DOHH2 (cell line): ENCODE measurements around the gene PTPRN2.

ENCODE experiments used
- EZH2phosphoT487 ChIP-seq: fragments of 200-600 bp; sonication (generic); IDR thresholded peaks from 2 replicates; pipeline ENCODE4 v1.6.1; 2017; ENCODE audit warnings: borderline replicate concordance, mild to moderate bottlenecking, antibody characterized with exemption, low read length, moderate library complexity, mixed read lengths
- TF ChIP-seq, protein P1 (sequence below): fragments of 200-600 bp; sonication (generic); IDR thresholded peaks from one replicate; pipeline ENCODE4 v1.5.1; 2014; ENCODE audit warnings: antibody characterized with exemption, mild to moderate bottlenecking, low read depth, low read length; ENCODE audit not compliant: poor library complexity, severe bottlenecking

DNA sequence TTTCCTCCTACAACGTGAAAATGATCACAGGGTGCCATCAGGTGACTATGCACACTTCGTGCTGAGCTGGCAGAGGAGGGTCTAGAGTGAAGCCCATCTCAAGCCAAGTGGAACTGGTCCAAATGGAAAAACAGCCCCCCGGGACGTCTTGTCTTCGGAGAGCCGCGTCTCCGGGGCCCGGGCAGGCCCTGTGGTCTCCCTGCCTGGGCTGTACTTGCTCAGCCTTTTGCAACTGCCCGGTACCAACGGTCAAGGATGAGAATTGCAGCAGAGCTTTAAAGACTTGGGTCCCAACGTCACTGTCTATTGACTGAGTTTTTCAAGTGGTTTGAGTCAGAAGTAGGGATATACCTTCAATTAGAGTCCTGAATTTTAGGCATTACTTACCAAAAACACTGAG is 315.5 kb downstream of the PTPRN2 start:
- TF ChIP-seq, protein P1, sequence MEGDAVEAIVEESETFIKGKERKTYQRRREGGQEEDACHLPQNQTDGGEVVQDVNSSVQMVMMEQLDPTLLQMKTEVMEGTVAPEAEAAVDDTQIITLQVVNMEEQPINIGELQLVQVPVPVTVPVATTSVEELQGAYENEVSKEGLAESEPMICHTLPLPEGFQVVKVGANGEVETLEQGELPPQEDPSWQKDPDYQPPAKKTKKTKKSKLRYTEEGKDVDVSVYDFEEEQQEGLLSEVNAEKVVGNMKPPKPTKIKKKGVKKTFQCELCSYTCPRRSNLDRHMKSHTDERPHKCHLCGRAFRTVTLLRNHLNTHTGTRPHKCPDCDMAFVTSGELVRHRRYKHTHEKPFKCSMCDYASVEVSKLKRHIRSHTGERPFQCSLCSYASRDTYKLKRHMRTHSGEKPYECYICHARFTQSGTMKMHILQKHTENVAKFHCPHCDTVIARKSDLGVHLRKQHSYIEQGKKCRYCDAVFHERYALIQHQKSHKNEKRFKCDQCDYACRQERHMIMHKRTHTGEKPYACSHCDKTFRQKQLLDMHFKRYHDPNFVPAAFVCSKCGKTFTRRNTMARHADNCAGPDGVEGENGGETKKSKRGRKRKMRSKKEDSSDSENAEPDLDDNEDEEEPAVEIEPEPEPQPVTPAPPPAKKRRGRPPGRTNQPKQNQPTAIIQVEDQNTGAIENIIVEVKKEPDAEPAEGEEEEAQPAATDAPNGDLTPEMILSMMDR, result no peak
- TF ChIP-seq EZH2phosphoT487, result no peak
